Transverse colon (tissue), 4 donors: ENCODE measurements around the gene ITPKB.

Experiments used
- EP300 ChIP-seq: sonication (generic); formaldehyde crosslinking; IDR thresholded peaks from one replicate; pipeline ENCODE4 v1.6.1; 2017; ENCODE audit warnings: antibody characterized with exemption, low read depth
- POLR2A ChIP-seq: fragments of 450-650 bp; IDR thresholded peaks from one replicate; pipeline ENCODE4 v1.6.1; 2016; ENCODE audit warnings: antibody characterized with exemption, mild to moderate bottlenecking, moderate library complexity
- POLR2AphosphoS5 ChIP-seq, 3 donors: sonication (generic); formaldehyde crosslinking; IDR thresholded peaks; one replicate each; pipeline ENCODE4 v1.6.1; 2016; ENCODE audit warnings: antibody characterized with exemption in 3 of 3
- TF ChIP-seq, protein P1 (sequence below), 5 experiments: fragments of 200-600 bp in 3 of 5; fragments of 450-650 bp in 2 of 5; sonication (generic) in 3 of 5; IDR thresholded peaks; 1 replicate in 2 of 5; 2 replicates in 3 of 5; pipeline ENCODE4 v1.5.1; 2016 to 2017; ENCODE audit warnings: antibody characterized with exemption in 5 of 5, inconsistent platforms in 3 of 5, mild to moderate bottlenecking in 2 of 5, moderate library complexity in 1 of 5

DNA sequence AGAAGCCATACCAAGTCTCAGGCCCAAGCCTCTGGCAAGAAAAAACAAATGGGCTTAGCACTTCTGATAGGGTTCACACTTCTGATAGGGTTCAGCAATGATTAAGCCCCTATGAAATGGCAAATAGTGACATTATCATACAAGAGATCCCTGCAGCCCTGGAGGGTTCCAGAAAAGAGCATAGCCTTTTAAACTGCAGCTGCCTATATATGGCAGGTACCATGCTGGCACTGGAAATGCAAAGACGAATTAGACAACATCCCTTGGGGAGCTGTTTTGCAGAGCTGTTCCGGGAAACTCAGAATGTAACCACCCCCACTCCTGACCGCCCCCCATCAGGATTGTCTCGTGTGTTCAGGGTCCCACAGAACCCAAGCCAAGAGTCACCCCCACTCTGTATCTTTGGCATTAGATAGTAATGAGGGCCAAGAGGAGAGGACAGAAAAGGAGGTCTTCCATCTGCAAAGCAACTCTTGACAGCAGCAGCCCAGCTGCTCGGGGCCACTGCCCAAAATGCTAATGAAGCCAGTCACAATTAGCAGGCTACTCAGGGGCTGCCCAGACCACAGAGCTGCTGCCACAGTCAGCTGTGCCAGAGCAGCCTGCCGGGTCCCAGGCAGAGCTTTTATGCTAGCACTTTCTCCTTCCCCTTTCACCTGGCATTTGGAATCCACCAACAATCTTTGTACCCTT, 50.9 kb downstream of the ITPKB start:
- TF ChIP-seq, protein P1, sequence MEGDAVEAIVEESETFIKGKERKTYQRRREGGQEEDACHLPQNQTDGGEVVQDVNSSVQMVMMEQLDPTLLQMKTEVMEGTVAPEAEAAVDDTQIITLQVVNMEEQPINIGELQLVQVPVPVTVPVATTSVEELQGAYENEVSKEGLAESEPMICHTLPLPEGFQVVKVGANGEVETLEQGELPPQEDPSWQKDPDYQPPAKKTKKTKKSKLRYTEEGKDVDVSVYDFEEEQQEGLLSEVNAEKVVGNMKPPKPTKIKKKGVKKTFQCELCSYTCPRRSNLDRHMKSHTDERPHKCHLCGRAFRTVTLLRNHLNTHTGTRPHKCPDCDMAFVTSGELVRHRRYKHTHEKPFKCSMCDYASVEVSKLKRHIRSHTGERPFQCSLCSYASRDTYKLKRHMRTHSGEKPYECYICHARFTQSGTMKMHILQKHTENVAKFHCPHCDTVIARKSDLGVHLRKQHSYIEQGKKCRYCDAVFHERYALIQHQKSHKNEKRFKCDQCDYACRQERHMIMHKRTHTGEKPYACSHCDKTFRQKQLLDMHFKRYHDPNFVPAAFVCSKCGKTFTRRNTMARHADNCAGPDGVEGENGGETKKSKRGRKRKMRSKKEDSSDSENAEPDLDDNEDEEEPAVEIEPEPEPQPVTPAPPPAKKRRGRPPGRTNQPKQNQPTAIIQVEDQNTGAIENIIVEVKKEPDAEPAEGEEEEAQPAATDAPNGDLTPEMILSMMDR (IDR thresholded peaks at IDR 0.05), result no peak
- no peak for TF ChIP-seq POLR2AphosphoS5 (IDR thresholded peaks at IDR 0.05)
- no peak for TF ChIP-seq POLR2A
- no peak for TF ChIP-seq EP300
